Measurements from ENCODE around the gene BEND7. TPM values are rescaled to one million over a fixed set of nuclear protein-coding genes. Genes with fewer than 3 reads are reported as not detected.

BEND7 gene
- polyA plus RNA-seq, 1 donor (not counting 4 experiments of a cell fraction or from before 2014, with no cell fraction given) = 4.4 TPM

DNA sequence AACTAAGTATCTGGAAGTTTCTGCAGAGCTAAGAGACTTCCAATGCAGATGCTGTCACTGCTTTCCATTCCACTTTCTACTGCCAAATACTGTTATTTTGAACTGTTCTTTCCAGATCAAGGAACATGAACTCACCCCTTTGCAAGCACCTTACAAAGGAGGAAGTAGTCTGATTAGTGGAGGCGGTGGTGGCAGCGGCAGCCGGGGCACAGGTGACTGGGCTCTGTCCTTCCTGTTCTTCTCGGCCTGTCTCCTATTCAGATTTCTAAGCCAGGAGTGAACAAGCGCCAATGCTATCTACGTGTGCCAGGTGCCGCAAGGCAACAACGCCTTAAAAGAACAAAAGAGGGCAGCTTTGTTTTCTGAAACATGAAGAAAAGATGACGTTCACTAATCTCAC, 44.9 kb downstream of the BEND7 start:
- H3K27me3 ChIP-seq (ENCODE audit: control insufficient read depth, extremely low read depth, insufficient read depth, low read length) = no peaks in the 10 kb centered on the region
- TF ChIP-seq, protein P1, sequence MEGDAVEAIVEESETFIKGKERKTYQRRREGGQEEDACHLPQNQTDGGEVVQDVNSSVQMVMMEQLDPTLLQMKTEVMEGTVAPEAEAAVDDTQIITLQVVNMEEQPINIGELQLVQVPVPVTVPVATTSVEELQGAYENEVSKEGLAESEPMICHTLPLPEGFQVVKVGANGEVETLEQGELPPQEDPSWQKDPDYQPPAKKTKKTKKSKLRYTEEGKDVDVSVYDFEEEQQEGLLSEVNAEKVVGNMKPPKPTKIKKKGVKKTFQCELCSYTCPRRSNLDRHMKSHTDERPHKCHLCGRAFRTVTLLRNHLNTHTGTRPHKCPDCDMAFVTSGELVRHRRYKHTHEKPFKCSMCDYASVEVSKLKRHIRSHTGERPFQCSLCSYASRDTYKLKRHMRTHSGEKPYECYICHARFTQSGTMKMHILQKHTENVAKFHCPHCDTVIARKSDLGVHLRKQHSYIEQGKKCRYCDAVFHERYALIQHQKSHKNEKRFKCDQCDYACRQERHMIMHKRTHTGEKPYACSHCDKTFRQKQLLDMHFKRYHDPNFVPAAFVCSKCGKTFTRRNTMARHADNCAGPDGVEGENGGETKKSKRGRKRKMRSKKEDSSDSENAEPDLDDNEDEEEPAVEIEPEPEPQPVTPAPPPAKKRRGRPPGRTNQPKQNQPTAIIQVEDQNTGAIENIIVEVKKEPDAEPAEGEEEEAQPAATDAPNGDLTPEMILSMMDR (optimal IDR thresholded peaks at IDR 0.05 in 1 of 3, IDR thresholded peaks at IDR 0.05 in 1 of 3, conservative IDR thresholded peaks at IDR 0.05 in 1 of 3; ENCODE audit: extremely low read depth in 1 of 3, insufficient read depth in 2 of 3, low read length in 3 of 3) = no peak
- no peak for TF ChIP-seq EZH2 (IDR thresholded peaks at IDR 0.05; ENCODE audit: low read length)
- H3K9ac ChIP-seq (ENCODE audit: control insufficient read depth, extremely low read depth, insufficient read depth, low read length) = no peak overlapping the region
- no peaks in the 10 kb centered on the region for H3K9me3 ChIP-seq (ENCODE audit: control insufficient read depth, low read depth, low read length)
- dilution Hi-C loops (cut with MboI; ENCODE audit: extremely low pct_ligation_motif_present, low sequenced_read_pairs) = no loop called here
- H4K20me1 ChIP-seq (ENCODE audit: control insufficient read depth, extremely low read depth, insufficient read depth, low read length) = no peaks in the 10 kb centered on the region
- H3K4me2 ChIP-seq (ENCODE audit: control insufficient read depth, extremely low read depth, insufficient read depth, low read depth, low read length) = no peak overlapping the region
- DNase-seq (ENCODE audit: low read depth, low spot score) (no peak), FAIRE-seq (no peak)
- H3K9me1 ChIP-seq (ENCODE audit: control insufficient read depth, extremely low read depth, insufficient read depth, low read length) = no peaks in the 10 kb centered on the region
- H3K36me3 ChIP-seq (ENCODE audit: control insufficient read depth in 2 of 2, extremely low read depth in 1 of 2, insufficient read depth in 2 of 2, low read length in 2 of 2) = peaks cover 0 to 2% of the 10 kb centered on the region in 2 experiments
- H3K4me3 ChIP-seq (ENCODE audit: control insufficient read depth in 2 of 3, extremely low read depth in 1 of 3, insufficient read depth in 2 of 3, low read depth in 1 of 3, low read length in 3 of 3) = no peak overlapping the region
- no peaks in the 10 kb centered on the region for H3K79me2 ChIP-seq (ENCODE audit: control insufficient read depth, insufficient read depth, low read length)
- H2AFZ ChIP-seq (ENCODE audit: control insufficient read depth, low read length) = no peak overlapping the region
- no peak overlapping the region for H3K27ac ChIP-seq (ENCODE audit: control insufficient read depth, insufficient read depth, low read length)
- H3K4me1 ChIP-seq (ENCODE audit: control insufficient read depth, extremely low read depth, insufficient read depth, low read length) = no peaks in the 10 kb centered on the region

DNA sequence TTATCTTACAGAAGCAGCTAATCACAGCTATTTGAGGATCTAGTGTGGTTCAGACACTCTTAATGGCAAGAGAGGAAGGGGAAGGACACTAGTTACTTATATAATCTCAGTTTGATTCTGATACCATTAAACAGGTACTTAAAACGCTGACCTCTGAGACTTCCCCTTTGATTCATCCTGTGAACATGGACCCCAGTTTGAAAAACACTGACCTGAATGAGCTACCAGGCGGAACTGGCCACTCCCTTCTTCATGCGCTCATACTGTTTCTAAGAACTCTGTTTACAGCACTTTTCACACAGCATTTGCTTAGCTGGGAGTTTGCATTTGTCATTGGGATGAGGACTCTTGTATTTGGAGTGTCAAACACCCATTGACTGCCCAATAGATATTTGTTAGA, 45.7 kb downstream of the BEND7 start:
- no peak overlapping the region for H3K4me2 ChIP-seq (ENCODE audit: control insufficient read depth, extremely low read depth, insufficient read depth, low read depth, low read length)
- dilution Hi-C loops (cut with MboI; ENCODE audit: extremely low pct_ligation_motif_present, low sequenced_read_pairs) = no loop called here
- H3K27ac ChIP-seq (ENCODE audit: control insufficient read depth, insufficient read depth, low read length) = no peak overlapping the region
- no peaks in the 10 kb centered on the region for H3K79me2 ChIP-seq (ENCODE audit: control insufficient read depth, insufficient read depth, low read length)
- no peaks in the 10 kb centered on the region for H3K4me1 ChIP-seq (ENCODE audit: control insufficient read depth, extremely low read depth, insufficient read depth, low read length)
- FAIRE-seq (no peak), DNase-seq (ENCODE audit: low read depth, low spot score) (no peak)
- peaks cover 0 to 2% of the 10 kb centered on the region in 2 experiments for H3K36me3 ChIP-seq (ENCODE audit: control insufficient read depth in 2 of 2, extremely low read depth in 1 of 2, insufficient read depth in 2 of 2, low read length in 2 of 2)
- H2AFZ ChIP-seq (ENCODE audit: control insufficient read depth, low read length) = no peak overlapping the region
- no peaks in the 10 kb centered on the region for H4K20me1 ChIP-seq (ENCODE audit: control insufficient read depth, extremely low read depth, insufficient read depth, low read length)
- TF ChIP-seq, protein P1 (optimal IDR thresholded peaks at IDR 0.05 in 1 of 3, IDR thresholded peaks at IDR 0.05 in 1 of 3, conservative IDR thresholded peaks at IDR 0.05 in 1 of 3; ENCODE audit: extremely low read depth in 1 of 3, insufficient read depth in 2 of 3, low read length in 3 of 3) = no peak
- TF ChIP-seq EZH2 (IDR thresholded peaks at IDR 0.05; ENCODE audit: low read length) = no peak
- H3K27me3 ChIP-seq (ENCODE audit: control insufficient read depth, extremely low read depth, insufficient read depth, low read length) = no peaks in the 10 kb centered on the region
- no peak overlapping the region for H3K4me3 ChIP-seq (ENCODE audit: control insufficient read depth in 2 of 3, extremely low read depth in 1 of 3, insufficient read depth in 2 of 3, low read depth in 1 of 3, low read length in 3 of 3)
- H3K9me3 ChIP-seq (ENCODE audit: control insufficient read depth, low read depth, low read length) = no peaks in the 10 kb centered on the region
- H3K9me1 ChIP-seq (ENCODE audit: control insufficient read depth, extremely low read depth, insufficient read depth, low read length) = no peaks in the 10 kb centered on the region
- H3K9ac ChIP-seq (ENCODE audit: control insufficient read depth, extremely low read depth, insufficient read depth, low read length) = no peak overlapping the region
